Neural cell (in vitro differentiated cells): Measurements from ENCODE around the gene SYT15. TPM values are rescaled to one million over a fixed set of nuclear protein-coding genes. Genes with fewer than 3 reads are reported as not detected.

Experiments
- H2AFZ ChIP-seq: fragments of 200-600, 300-800 bp; sonication (generic), shearing (Covaris generic); 2 replicates; pipeline ENCODE4 v1.6.0; 2014; ENCODE audit warnings: low read depth, mild to moderate bottlenecking, antibody characterized with exemption, low read length, moderate library complexity
- H3F3A ChIP-seq: fragments of 200-600 bp; shearing (Covaris generic); 2 replicates; pipeline ENCODE4 v1.6.1; 2016; ENCODE audit warnings: mild to moderate bottlenecking, moderate library complexity, mixed read lengths, antibody characterized with exemption, low read length; ENCODE audit not compliant: insufficient read depth, poor library complexity, severe bottlenecking
- H3K27ac ChIP-seq: fragments of 200-600, 300-800 bp; sonication (generic), shearing (Covaris generic); 2 replicates; pipeline ENCODE4 v1.5.1; 2014; ENCODE audit warnings: mild to moderate bottlenecking, low read length, moderate library complexity
- H3K27me3 ChIP-seq: fragments of 300-800, 200-600 bp; sonication (generic), shearing (Covaris generic); 2 replicates; pipeline ENCODE4 v1.6.0; 2014; ENCODE audit warnings: mild to moderate bottlenecking, low read depth, low read length, moderate library complexity; ENCODE audit not compliant: insufficient read depth
- H3K36me3 ChIP-seq: fragments of 300-800, 200-600 bp; sonication (generic), shearing (Covaris generic); 2 replicates; pipeline ENCODE4 v1.5.1; 2014; ENCODE audit warnings: mild to moderate bottlenecking, antibody characterized with exemption, low read length, moderate library complexity; ENCODE audit not compliant: insufficient read depth
- H3K4me2 ChIP-seq: fragments of 300-800, 200-600 bp; sonication (generic), shearing (Covaris generic); 2 replicates; pipeline ENCODE4 v1.6.0; 2014; ENCODE audit warnings: mild to moderate bottlenecking, low read length
- H3K4me3 ChIP-seq: fragments of 300-800, 200-600 bp; sonication (generic), shearing (Covaris generic); 2 replicates; pipeline ENCODE4 v1.5.1; 2014; ENCODE audit warnings: mild to moderate bottlenecking, low read length, moderate library complexity
- H3K79me2 ChIP-seq: fragments of 200-600 bp; shearing (Covaris generic); replicated peaks from 2 replicates; pipeline ENCODE4 v1.6.0; 2014; ENCODE audit warnings: mild to moderate bottlenecking, low read length, moderate library complexity; ENCODE audit not compliant: insufficient read depth
- H3K9ac ChIP-seq: fragments of 300-800, 200-600 bp; sonication (generic), shearing (Covaris generic); 2 replicates; pipeline ENCODE4 v1.6.1; 2016; ENCODE audit warnings: mild to moderate bottlenecking, low read length, mixed read lengths
- H3K9me2 ChIP-seq: fragments of 200-600 bp; shearing (Covaris generic); 2 replicates; pipeline ENCODE4 v1.6.1; 2016; ENCODE audit warnings: mild to moderate bottlenecking, low read length, mixed read lengths; ENCODE audit not compliant: insufficient read depth
- H3K9me3 ChIP-seq: fragments of 200-600, 300-800 bp; sonication (generic), shearing (Covaris generic); 2 replicates; pipeline ENCODE4 v1.6.1; 2016; ENCODE audit warnings: mild to moderate bottlenecking, mixed run types, low read length, moderate library complexity, mixed read lengths
- H4K20me1 ChIP-seq: fragments of 200-600 bp; shearing (Covaris generic); 2 replicates; pipeline ENCODE4 v1.6.1; 2016; ENCODE audit warnings: mild to moderate bottlenecking, mixed run types; ENCODE audit not compliant: insufficient read depth
- CTCF ChIP-seq: fragments of 450-650 bp; IDR thresholded peaks from 2 replicates; pipeline ENCODE4 v1.5.1; 2014; ENCODE audit warnings: antibody characterized with exemption, mild to moderate bottlenecking, moderate library complexity; ENCODE audit not compliant: poor library complexity, severe bottlenecking
- EP300 ChIP-seq: fragments of 450-650 bp; conservative IDR thresholded peaks from 2 replicates; pipeline ENCODE4 v1.6.1; 2014; ENCODE audit warnings: antibody characterized with exemption, mild to moderate bottlenecking, moderate library complexity; ENCODE audit not compliant: poor library complexity, severe bottlenecking
- EZH2 ChIP-seq: fragments of 200-600, 300-800 bp; shearing (Covaris generic), sonication (generic); IDR thresholded peaks from 2 replicates; pipeline ENCODE4 v1.6.1; 2014; ENCODE audit warnings: antibody characterized with exemption, low read length, borderline replicate concordance, mild to moderate bottlenecking; ENCODE audit not compliant: insufficient read depth, poor library complexity, severe bottlenecking
- MXI1 ChIP-seq: fragments of 450-650 bp; conservative IDR thresholded peaks from 2 replicates; pipeline ENCODE4 v1.6.1; 2014; ENCODE audit warnings: antibody characterized with exemption, mild to moderate bottlenecking; ENCODE audit not compliant: poor library complexity, severe bottlenecking
- POLR2AphosphoS5 ChIP-seq: IDR thresholded peaks from 2 replicates; pipeline ENCODE4 v1.6.1; 2012
- RAD21 ChIP-seq: fragments of 450-650 bp; conservative IDR thresholded peaks from 2 replicates; pipeline ENCODE4 v1.6.1; 2014; ENCODE audit warnings: antibody characterized with exemption, mild to moderate bottlenecking, moderate library complexity
- REST ChIP-seq: IDR thresholded peaks from 2 replicates; pipeline ENCODE4 v1.6.1; 2012; ENCODE audit warnings: borderline replicate concordance
- SMC3 ChIP-seq: fragments of 450-650 bp; conservative IDR thresholded peaks from 2 replicates; pipeline ENCODE4 v1.6.1; 2014; ENCODE audit warnings: antibody characterized with exemption, mild to moderate bottlenecking, moderate library complexity; ENCODE audit not compliant: poor library complexity
- TAF1 ChIP-seq: IDR thresholded peaks from 2 replicates; pipeline ENCODE4 v1.6.1; 2012; ENCODE audit warnings: low read depth
- polyA plus RNA-seq: library from polyadenylated mRNA; depleted of rRNA; stranded (reverse); fragments of >200 nt; gene quantifications from 2 replicates; pipeline ENCODE4 v1.2.3, GENCODE V29; 2014

SYT15 gene
- polyA plus RNA-seq, 1 donor from 2014 or later, result not detected

GRCh38 chr10:46558122-46558391 is 20.9 kb upstream of the SYT15 start:
- H3K27ac ChIP-seq, result no peak overlapping the region
- peaks cover 26% of the 10 kb centered on the region for H3K27me3 ChIP-seq

GRCh38 chr10:46558392-46559185 is 20.3 kb upstream of the SYT15 start:
- no peaks in the 10 kb centered on the region for H3F3A ChIP-seq
- no peak overlapping the region for H3K4me2 ChIP-seq
- no peaks in the 10 kb centered on the region for H3K36me3 ChIP-seq
- no peak overlapping the region for H3K27ac ChIP-seq
- H3K9ac ChIP-seq, result no peak overlapping the region
- TF ChIP-seq TAF1, result no peak
- no peak for TF ChIP-seq POLR2AphosphoS5
- no peak for TF ChIP-seq EP300
- TF ChIP-seq REST, result no peak
- no peak for TF ChIP-seq SMC3
- no peak for TF ChIP-seq RAD21
- TF ChIP-seq CTCF, result no peak
- TF ChIP-seq MXI1, result no peak
- TF ChIP-seq EZH2, result no peak
- H4K20me1 ChIP-seq, result no peaks in the 10 kb centered on the region
- H3K79me2 ChIP-seq, result no peaks in the 10 kb centered on the region
- peaks cover 26% of the 10 kb centered on the region for H3K27me3 ChIP-seq
- H3K9me3 ChIP-seq, result no peaks in the 10 kb centered on the region
- no peaks in the 10 kb centered on the region for H3K9me2 ChIP-seq
- no peak overlapping the region for H2AFZ ChIP-seq
- no peak overlapping the region for H3K4me3 ChIP-seq

More at GRCh38 chr10:46558122-46558391, 20.9 kb upstream of the SYT15 start:
- Histone ChIP-seq H3K9me3 (no peaks in the 10 kb centered on the region), H3K36me3 (no peaks in the 10 kb centered on the region), H3K79me2 (no peaks in the 10 kb centered on the region), H2AFZ (no peak overlapping the region), H4K20me1 (no peaks in the 10 kb centered on the region), H3F3A (no peaks in the 10 kb centered on the region), H3K9ac (no peak overlapping the region), H3K4me2 (no peak overlapping the region), H3K4me3 (no peak overlapping the region), H3K9me2 (no peaks in the 10 kb centered on the region)
- TF ChIP-seq SMC3, result no peak
